Gastrocnemius medialis (tissue), 4 donors: ENCODE measurements around the gene RAPH1. TPM values are rescaled to one million over a fixed set of nuclear protein-coding genes. Genes with fewer than 3 reads are reported as not detected.
"Not testable (repeated sequence)": the region's sequence is repeated elsewhere in the genome, so short reads cannot be mapped to it uniquely, and the experiment has no call there.

Experiments used
- ATAC-seq, 2 donors: fragments of 150-250 bp; one replicate each; pipeline ENCODE4 v1.9.1; 2016
- DNase-seq, 2 donors: peaks; one replicate each; pipeline ENCODE4 v3.0.0-alpha.2; 2019
- H3K27ac ChIP-seq, 4 donors: fragments of 200-600 bp; sonication (generic); 1 replicate in 1 of 4; 2 replicates in 3 of 4; pipeline ENCODE4 v1.5.1; 2016 to 2018; ENCODE audit warnings: mild to moderate bottlenecking in 2 of 4, moderate library complexity in 1 of 4
- H3K27me3 ChIP-seq, 3 donors: fragments of 200-600 bp; sonication (generic) in 2 of 3; 1 replicate in 1 of 3; 2 replicates in 2 of 3; pipeline versions ENCODE4 v1.5.1 to v1.6.0; 2016 to 2019; ENCODE audit warnings: mild to moderate bottlenecking in 1 of 3, moderate library complexity in 1 of 3
- H3K36me3 ChIP-seq, 2 donors: fragments of 200-600 bp; sonication (generic) in 1 of 2; one replicate each; pipeline ENCODE4 v1.5.1; 2017 to 2018
- H3K4me1 ChIP-seq, 2 donors: fragments of 200-600 bp; sonication (generic) in 1 of 2; one replicate each; pipeline ENCODE4 v1.5.1; 2016 to 2017; ENCODE audit warnings: mild to moderate bottlenecking in 2 of 2
- H3K4me3 ChIP-seq, 4 donors: fragments of 200-600 bp; sonication (generic) in 3 of 4; 1 replicate in 1 of 4; 2 replicates in 3 of 4; pipeline ENCODE4 v1.5.1; 2016 to 2019; ENCODE audit warnings: mild to moderate bottlenecking in 2 of 4
- H3K9me3 ChIP-seq, 3 donors: fragments of 200-600 bp; sonication (generic) in 2 of 3; 1 replicate in 1 of 3; 2 replicates in 2 of 3; pipeline ENCODE4 v1.5.1; 2016 to 2019
- CTCF ChIP-seq, 5 experiments: fragments of 450-650 bp in 3 of 5; fragments of 200-600 bp in 2 of 5; sonication (generic) in 2 of 5; IDR thresholded peaks in 4 of 5; conservative IDR thresholded peaks in 1 of 5; 1 replicate in 4 of 5; 2 replicates in 1 of 5; pipeline ENCODE4 v1.5.1; 2016 to 2019; ENCODE audit warnings: antibody characterized with exemption in 5 of 5, mild to moderate bottlenecking in 3 of 5, moderate library complexity in 3 of 5
- POLR2A ChIP-seq, 2 donors: fragments of 450-650 bp; IDR thresholded peaks; one replicate each; pipeline ENCODE4 v1.6.1; 2017; ENCODE audit warnings: antibody characterized with exemption in 2 of 2, mild to moderate bottlenecking in 2 of 2, moderate library complexity in 2 of 2
- in situ Hi-C, 4 donors: fragments of 200-750 bp; cut with MboI; loops; one replicate each; pipeline versions ENCODE4 v1.15.0 to v1.8.0; 2017; ENCODE audit warnings: low sequenced_read_pairs in 4 of 4
- intact Hi-C: fragments of 100-400 bp; cut with DNase I; formaldehyde crosslinking; loops from one replicate; pipeline ENCODE4 v1.15.1; 2023; ENCODE audit warnings: low total_unique reads
- total RNA-seq, 4 donors: library from RNA; depleted of rRNA; stranded (reverse); fragments of >200 nt; gene quantifications; one replicate each; pipeline versions ENCODE4 v1.1.0 to v1.2.3, GENCODE V29; 2016

The RAPH1 gene
- total RNA-seq, 4 donors from 2014 or later: 17.6 to 29.7 (median 21.7) TPM

GRCh38 chr2:203436496-203436895 is 98.6 kb downstream of the RAPH1 start:
- intact Hi-C loops (no loop called here), in situ Hi-C loops (no loop called here)
- TF ChIP-seq CTCF (IDR thresholded peaks at IDR 0.05 in 4 of 5, conservative IDR thresholded peaks at IDR 0.05 in 1 of 5): no peak
- TF ChIP-seq POLR2A (IDR thresholded peaks at IDR 0.05): no peak
- Histone ChIP-seq H3K27me3 (no peaks in the 10 kb centered on the region), H3K27ac (no peak overlapping the region), H3K4me1 (peaks cover 0 to 2% of the 10 kb centered on the region in 2 donors), H3K9me3 (no peaks in the 10 kb centered on the region), H3K36me3 (peaks cover 0 to 8% of the 10 kb centered on the region in 2 donors), H3K4me3 (no peak overlapping the region)
- DNase-seq (no peak), ATAC-seq (no peak)

- TF ChIP-seq POLR2A (IDR thresholded peaks at IDR 0.05) (no peak), CTCF (IDR thresholded peaks at IDR 0.05 in 4 of 5, conservative IDR thresholded peaks at IDR 0.05 in 1 of 5) (no peak)
- no peak for DNase-seq
- H3K4me1 ChIP-seq: no peaks in the 10 kb centered on the region
- no peaks in the 10 kb centered on the region for H3K36me3 ChIP-seq
- no peak overlapping the region for H3K27ac ChIP-seq
- no peak overlapping the region for H3K4me3 ChIP-seq
- in situ Hi-C loops: no loop called here
- H3K9me3 ChIP-seq: no peaks in the 10 kb centered on the region
- no peak for ATAC-seq
- intact Hi-C loops: no loop called here
- no peaks in the 10 kb centered on the region for H3K27me3 ChIP-seq
Observed at GRCh38 chr2:203432811-203433210, 102.3 kb downstream of the RAPH1 start.

GRCh38 chr2:203431391-203432185 is 103.5 kb downstream of the RAPH1 start:
- Histone ChIP-seq H3K36me3 (no peaks in the 10 kb centered on the region), H3K4me1 (no peaks in the 10 kb centered on the region), H3K4me3 (no peak overlapping the region), H3K9me3 (no peaks in the 10 kb centered on the region), H3K27ac (no peak overlapping the region), H3K27me3 (no peaks in the 10 kb centered on the region)
- intact Hi-C loops (no loop called here), in situ Hi-C loops (no loop called here)
- no peak for TF ChIP-seq CTCF (IDR thresholded peaks at IDR 0.05 in 4 of 5, conservative IDR thresholded peaks at IDR 0.05 in 1 of 5)
- TF ChIP-seq POLR2A (IDR thresholded peaks at IDR 0.05): no peak
- no peak for ATAC-seq
- DNase-seq: no peak

GRCh38 chr2:203429643-203430042 is 105.5 kb downstream of the RAPH1 start:
- in situ Hi-C loops, H3K27me3 ChIP-seq, H3K4me1 ChIP-seq, ATAC-seq, H3K4me3 ChIP-seq, H3K36me3 ChIP-seq, intact Hi-C loops, DNase-seq, H3K9me3 ChIP-seq, H3K27ac ChIP-seq: not testable (repeated sequence)

GRCh38 chr2:203427061-203427460 is 108.0 kb downstream of the RAPH1 start:
- no peak for DNase-seq
- Histone ChIP-seq H3K27ac (no peak overlapping the region), H3K36me3 (no peaks in the 10 kb centered on the region), H3K9me3 (no peaks in the 10 kb centered on the region), H3K4me1 (no peaks in the 10 kb centered on the region), H3K27me3 (no peaks in the 10 kb centered on the region), H3K4me3 (no peak overlapping the region)
- TF ChIP-seq CTCF (IDR thresholded peaks at IDR 0.05 in 4 of 5, conservative IDR thresholded peaks at IDR 0.05 in 1 of 5) (no peak), POLR2A (IDR thresholded peaks at IDR 0.05) (no peak)
- in situ Hi-C loops (no loop called here), intact Hi-C loops (no loop called here)
- ATAC-seq: no peak
